Right lung (tissue), 5 donors: ENCODE results near the gene CIAO2B. TPM values are rescaled to one million over a fixed set of nuclear protein-coding genes. Genes with fewer than 3 reads are reported as not detected.
"Not testable (repeated sequence)": the region's sequence is repeated elsewhere in the genome, so short reads cannot be mapped to it uniquely, and the experiment has no call there.

Source experiments
- DNase-seq, 2 donors: peaks; one replicate each; pipeline ENCODE4 v3.0.0-alpha.2; 2013
- polyA plus RNA-seq, 5 donors: library from polyadenylated mRNA; unstranded; fragments of 120-200 nt; gene quantifications; one replicate each; pipeline versions ENCODE4 v1.2.1 to v1.2.3, GENCODE V29; 2013; ENCODE audit warnings: inconsistent platforms in 1 of 5, low replicate concordance in 1 of 5; ENCODE audit not compliant: insufficient read length in 5 of 5, insufficient read depth in 1 of 5

Gene CIAO2B
- polyA plus RNA-seq, 5 donors = 65.0 to 98.6 (median 80.7) TPM

DNA sequence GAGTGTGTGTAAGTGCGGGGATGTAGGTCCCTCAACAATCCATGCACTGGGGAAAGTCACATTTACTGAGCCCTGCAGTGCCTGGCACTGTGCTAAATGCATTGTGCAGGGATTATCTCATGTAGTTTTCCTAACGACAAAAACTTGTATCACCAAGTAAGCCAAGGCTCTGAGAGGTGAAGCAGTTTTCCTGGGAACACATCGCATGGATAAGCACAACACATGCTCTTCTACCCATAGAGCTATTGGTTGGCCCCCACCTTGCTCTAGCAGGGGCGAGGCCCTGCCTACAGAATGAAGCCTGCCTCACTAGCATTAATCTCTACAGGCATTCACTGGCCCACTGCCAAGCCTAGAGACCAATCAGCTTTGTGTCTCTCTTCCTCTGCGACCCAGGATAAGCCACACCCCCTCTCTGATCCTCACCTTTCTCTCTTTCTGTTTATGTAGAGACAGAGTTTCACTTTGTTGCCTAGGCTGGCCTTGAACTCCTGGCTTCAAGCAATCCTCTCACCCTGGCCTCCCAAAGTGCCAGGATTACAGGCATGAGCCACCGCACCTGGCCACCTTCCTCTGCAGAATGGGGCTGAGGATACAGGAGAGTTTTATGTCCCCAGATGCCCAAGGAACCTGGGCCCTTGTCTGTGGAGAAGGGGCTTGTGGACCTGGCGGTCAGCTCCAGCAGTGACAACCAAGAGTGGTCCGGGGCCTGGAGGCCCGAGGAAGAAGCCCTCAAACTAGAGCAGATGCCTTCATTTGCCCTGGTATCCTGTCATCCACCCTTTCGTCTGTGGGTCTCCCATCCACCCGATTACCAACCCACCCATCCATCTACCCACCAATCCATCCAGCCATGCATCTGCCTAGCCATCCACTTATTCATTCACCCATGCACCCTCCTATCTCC, 28.3 kb downstream of the CIAO2B start:
- no peak for DNase-seq

DNA sequence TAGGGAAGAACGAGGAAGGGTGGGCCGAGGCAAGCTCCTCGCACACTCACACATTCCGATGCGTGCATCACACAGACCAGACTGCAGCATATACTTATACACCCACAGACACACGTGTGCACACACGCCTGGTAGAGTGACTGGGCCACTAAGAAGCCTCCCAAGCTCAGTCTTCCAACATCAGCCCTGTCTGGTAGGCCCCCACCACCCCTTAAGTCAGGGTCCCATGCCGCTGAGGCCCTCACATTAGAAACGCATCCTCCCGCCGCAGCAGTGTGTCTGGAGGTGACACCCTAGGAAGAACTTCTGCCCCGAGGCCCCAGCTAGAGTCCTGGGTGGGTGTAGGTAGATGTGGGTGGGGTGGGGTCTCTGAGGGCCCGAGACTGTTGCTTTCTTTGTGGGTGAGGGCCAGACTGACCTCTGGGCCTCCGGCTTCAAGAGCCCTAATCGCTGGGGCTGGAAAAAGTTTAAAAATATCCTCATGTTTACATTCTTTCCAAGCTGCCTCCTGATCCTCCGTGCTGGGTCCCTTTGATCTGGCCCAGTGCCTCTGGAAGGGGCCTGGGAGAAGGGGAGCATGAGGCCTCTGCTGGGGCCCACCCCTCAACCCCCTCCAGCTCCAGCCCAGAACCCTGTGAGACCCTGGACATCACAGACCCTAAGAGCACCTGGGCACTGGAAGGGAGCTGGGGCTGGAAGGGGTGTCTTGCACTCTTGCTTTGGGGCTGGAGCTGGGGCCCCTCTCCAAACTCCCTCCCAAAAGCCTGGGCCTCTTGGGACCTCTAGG, 29.2 kb downstream of the CIAO2B start:
- DNase-seq = peak in 1 of 2 donors; percentile 70

DNA sequence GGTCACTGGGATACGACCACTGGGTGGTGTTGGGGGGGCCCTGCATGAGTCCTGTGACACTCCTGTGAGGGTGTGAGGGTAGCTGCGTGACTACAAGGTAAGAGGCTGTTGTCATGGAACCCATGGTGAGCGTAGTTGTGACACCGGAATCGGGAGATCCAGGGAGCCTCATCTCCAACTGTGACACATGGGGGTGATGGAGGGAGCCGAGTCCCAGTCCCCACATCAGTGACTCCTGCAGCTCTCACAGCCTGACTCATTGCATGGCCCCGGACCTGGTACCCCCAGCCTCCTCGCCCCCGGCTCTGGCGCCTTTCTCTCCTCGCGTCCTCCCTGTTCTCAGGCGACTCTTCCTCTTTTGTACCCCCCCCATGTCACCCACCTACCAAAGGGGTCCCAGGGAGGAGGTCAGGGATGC, 29.8 kb downstream of the CIAO2B start:
- DNase-seq = no peak

GRCh38 chr16:66903544-66904427, 30.4 kb downstream of the CIAO2B start:
- DNase-seq = no peak

DNA sequence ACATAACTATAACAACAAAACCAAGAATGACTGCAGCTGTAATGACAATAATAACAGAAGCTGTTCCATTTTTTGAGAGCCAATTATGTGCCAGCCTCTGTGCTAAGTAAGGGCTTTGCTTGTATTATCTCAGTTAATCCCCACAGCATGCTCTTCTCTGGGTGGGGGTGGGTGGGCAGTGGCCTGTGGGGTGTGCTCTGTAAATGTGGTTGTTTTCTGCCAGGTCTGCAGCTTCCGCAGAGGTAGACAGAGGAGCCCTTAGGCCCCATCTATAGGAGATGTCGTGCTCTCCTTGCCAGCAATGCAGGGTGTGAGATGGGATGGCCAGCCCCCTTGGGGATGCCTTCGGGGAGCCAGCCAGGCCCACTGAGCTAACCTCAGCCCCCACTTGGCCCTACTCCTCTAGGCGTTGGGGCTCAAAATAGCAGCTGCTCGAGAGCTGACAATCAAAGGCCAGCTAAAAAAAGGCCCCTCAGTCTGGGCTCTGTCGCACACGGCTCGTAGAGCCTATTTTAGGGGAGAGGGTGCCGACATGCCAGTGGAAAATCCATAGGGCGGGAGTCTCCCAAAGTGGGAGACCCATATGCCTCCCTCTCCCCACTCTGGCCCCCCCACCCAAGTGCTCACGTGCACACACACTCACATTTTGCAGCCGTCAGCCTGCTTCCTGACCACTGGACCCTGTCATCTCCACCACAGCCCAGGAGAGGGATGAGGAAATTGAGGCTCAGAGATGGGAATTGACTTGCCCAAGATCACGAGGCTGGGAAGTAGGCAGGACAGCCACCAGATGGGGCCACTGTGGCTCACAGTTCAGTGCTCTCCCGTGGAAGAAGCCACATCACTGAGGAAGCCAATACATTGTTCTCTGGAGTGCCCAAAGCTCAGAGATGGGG, 31.3 kb downstream of the CIAO2B start:
- DNase-seq = no peak

GRCh38 chr16:66901626-66902025, 32.6 kb downstream of the CIAO2B start:
- DNase-seq = no peak

- no peak for DNase-seq
Observed at GRCh38 chr16:66900721-66901441, 33.3 kb downstream of the CIAO2B start.

DNA sequence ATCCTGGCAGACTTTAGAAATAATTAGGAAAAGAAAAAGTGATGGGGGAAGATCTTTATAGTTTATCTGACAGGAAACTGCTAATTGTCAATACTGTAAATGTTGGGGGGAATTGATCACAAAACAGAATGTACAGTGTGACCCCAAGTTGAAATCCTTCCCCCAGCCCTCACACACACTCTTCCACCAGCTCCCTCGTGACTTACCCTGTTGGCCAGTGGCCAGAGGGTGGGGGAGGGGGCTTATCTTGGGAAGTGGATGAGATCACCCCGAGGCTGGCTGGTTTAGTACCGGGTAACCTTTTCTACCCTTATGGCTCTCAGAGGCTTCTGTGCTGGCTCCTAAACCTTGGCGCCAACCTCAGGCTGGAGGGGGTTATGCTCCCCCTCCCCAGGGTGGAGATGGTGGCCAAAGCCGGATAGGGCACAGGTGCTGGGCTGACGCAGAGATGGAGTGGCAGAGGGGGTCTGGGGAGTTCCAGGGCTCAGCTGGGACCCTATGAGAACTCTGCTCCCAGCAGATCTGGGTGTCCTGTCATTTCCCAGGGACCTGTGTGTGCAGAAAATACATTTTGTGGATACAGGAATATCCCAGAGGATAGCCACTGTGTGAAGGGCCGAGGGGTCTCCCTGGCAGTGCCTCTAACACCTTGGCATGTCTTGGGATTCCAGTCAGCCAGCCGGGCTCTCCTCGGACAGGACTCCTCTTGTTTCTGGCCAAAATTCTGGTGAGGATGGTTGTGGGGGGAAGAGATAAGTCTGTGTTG, 34.1 kb downstream of the CIAO2B start:
- peak; percentile 84 to 86 for DNase-seq

DNA sequence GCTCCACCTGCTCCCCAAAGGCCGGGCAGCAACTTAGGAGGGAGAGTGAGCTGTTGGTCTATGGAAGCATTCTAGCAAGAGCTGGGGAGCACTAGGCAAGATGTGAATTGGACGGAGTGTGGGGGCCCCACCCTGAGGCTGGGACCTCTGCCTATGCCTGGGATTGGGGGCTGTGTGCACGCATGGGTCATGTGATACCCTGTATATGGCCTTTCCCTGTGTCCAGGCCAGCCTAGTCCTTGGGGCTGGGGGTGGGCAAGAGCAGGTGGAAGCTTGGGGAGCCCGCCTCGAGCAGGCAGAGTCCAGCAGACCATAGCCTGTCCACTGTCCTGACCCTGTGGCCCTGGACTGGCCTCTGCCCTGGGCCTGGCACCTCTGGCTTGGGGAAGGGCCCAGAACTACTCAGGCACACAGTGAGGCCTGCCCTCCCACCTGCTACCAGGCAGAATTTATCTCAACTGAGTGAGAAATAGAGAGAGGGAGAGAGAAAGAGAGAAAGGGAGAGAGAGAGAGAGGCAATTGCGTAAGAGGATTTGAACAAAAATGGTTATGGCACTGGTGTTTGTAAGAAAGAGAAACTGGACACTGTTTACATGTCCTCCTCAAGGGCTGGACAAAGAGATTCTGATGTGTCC, 34.8 kb downstream of the CIAO2B start:
- no peak for DNase-seq

DNA sequence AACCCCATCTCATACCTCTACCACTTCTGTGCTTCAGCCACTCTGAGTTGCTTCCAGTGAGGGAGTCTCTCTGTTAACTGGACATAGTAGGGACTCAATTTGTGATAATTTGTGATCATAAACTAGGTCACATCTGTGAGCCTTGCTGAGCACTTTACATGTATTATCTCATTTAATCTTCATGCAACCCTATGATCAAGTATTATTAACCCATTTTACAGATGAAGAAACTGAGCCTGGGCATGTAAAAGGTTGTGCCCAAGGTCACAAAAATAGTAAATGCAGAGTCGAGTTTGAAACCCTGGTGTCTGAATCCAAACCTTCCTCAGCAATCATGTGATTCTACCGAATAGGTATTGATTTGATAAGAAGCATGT, 35.3 kb downstream of the CIAO2B start:
- DNase-seq = no peak

- DNase-seq = no peak
Observed at GRCh38 chr16:66898207-66898606, 36.0 kb downstream of the CIAO2B start.

- not testable (repeated sequence) for DNase-seq
Observed at GRCh38 chr16:66896682-66897081, 37.5 kb downstream of the CIAO2B start.

DNA sequence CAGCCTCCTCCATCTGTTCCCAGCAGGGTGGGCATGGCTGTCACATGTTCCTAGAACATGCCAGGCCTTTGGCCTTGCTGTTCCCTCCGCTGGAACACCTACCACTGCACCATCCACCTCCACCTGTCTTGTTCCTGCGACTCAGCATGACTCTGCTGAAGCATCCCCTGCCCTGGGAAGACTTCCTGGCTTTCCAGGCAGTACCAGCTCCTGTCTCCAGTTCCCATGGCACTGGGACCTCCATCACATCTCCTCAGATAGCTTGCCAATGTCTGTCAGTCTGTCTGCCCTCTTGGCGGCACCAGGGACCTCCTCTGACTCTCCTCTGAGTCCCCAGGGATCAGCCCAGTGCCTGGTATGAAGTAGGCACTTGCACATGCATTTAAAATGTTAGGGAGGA, 38.2 kb downstream of the CIAO2B start:
- DNase-seq = no peak

GRCh38 chr16:66895689-66895979, 38.6 kb downstream of the CIAO2B start:
- DNase-seq = no peak

DNA sequence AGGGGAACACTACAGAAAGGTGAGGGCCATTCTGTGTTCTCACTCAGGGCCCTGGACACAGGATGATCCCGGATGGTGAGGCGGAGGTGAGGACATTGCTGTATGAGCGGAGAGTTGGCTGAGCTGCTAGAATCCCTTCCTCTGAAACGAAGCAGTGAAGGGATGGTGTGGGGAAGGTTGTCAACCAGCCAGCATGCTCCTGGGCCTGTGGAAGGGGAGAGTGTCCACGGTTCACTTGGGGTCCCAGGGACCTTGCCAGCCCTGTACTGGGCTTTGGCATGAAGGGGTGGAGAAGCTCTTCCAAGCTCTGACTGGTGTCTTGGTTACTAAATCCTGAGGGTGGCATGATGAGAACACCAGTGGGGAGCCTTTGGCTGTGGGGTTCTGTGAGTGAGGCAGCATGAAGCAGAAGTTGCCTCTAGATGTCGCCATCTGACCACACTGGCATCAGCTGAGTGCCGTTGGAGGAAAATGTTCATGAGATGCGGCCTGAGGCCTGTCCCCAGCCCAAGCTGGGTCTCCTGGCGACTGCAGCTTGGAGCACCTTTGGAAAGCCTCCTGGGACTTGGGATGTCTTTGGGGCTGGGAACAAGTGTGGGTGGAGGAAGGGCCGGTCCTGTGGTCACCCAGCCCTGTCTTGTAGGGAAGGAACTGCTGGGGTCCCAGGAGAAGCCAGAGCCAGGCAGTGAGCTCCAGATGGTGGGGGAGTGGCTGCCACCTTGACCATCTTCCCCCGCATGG, 39.1 kb downstream of the CIAO2B start:
- peak; percentile 61 to 78 for DNase-seq

- DNase-seq = no peak
Observed at GRCh38 chr16:66894055-66894454, 40.1 kb downstream of the CIAO2B start.

DNA sequence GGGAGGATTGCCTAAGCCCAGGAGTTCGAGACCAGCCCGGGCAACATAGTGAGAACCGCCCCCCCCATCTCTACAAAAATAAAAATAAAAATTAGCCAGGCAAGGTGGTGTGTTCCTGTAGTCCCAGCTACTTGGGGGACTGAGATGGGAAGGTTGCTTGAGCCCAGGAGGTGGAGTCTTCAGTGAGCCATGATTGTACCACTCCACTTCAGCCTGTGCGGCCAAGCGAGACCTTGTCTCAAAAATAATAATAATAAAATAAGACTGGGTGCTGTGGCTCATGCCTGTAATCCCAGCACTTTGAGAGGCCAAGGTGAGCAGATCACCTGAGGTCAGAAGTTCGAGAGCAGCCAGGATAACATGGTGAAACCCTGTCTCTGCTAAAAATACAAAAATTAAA, 42.4 kb downstream of the CIAO2B start:
- DNase-seq = no peak

DNA sequence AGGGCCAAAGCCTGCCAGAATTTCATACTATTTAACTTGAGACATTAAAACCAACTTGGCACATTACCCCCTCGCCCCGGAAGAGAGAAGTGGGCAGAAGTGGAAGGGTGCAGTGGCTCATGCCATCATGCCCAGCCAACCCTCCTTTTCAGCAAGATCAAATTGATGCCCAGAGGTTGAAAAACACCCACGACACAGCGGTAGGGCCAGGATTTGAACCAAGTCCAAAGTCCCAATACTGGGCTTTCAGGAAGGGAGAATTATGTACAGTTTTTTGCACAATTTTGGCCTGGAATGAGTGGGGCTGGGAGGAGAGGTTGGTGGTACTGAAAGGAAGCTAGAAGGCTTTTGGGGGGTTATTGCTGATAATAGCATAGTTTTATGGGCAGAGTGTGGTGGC, 42.8 kb downstream of the CIAO2B start:
- DNase-seq = no peak
